H1 (cell line): ENCODE data around the gene RPP25L. TPM values are rescaled to one million over a fixed set of nuclear protein-coding genes. Genes with fewer than 3 reads are reported as not detected.

Experiments
- CTCF ChIA-PET: fragments of 300-600 bp; sonication (Branson Sonifier 250); formaldehyde crosslinking; loops from one replicate; lab custom pipeline; 2021; ENCODE audit not compliant: partially characterized antibody; lab: Charles Lee
- POLR2A ChIA-PET: fragments of 300-600 bp; sonication (Branson Sonifier 250); formaldehyde crosslinking; loops from one replicate; lab custom pipeline; 2021; ENCODE audit warnings: inconsistent platforms; ENCODE audit not compliant: partially characterized antibody; lab: Charles Lee
- DNase-seq, 2 experiments: peaks; one replicate each; pipeline versions ENCODE4 v3.0.0 to v3.0.0-alpha.2; 2010 to 2022; ENCODE audit warnings: low spot score in 2 of 2, low read depth in 1 of 2, mixed read lengths in 1 of 2
- FAIRE-seq: peaks from 2 replicates; lab custom pipeline; 2011; peaks lifted over from hg19 to GRCh38; lab: Jason Lieb, UNC
- H2AFZ ChIP-seq: 2 replicates; pipeline ENCODE4 v1.8.1; 2012; ENCODE audit warnings: low read length, inconsistent platforms
- H2AK5ac ChIP-seq: 2 replicates; pipeline ENCODE4 v1.6.1; 2013; ENCODE audit warnings: low read depth, low read length
- H2BK120ac ChIP-seq: replicated peaks from 2 replicates; pipeline ENCODE3; 2013; ENCODE audit warnings: low read depth, low read length, inconsistent platforms
- H2BK12ac ChIP-seq: 2 replicates; pipeline ENCODE4 v1.6.1; 2013; ENCODE audit warnings: low read depth, low read length
- H2BK15ac ChIP-seq: 2 replicates; pipeline ENCODE4 v1.6.1; 2013; ENCODE audit warnings: low read length
- H2BK20ac ChIP-seq: 2 replicates; pipeline ENCODE4 v1.6.1; 2013; ENCODE audit warnings: low read length
- H2BK5ac ChIP-seq: 2 replicates; pipeline ENCODE4 v1.6.1; 2013; ENCODE audit warnings: low read depth, low read length
- H3K14ac ChIP-seq: 2 replicates; pipeline ENCODE4 v1.6.1; 2013; ENCODE audit warnings: inconsistent platforms; ENCODE audit not compliant: insufficient read length
- H3K18ac ChIP-seq: 2 replicates; pipeline ENCODE4 v1.6.1; 2013; ENCODE audit warnings: low read length; ENCODE audit errors: extremely low read depth
- H3K23ac ChIP-seq: 2 replicates; pipeline ENCODE4 v1.6.1; 2013; ENCODE audit warnings: inconsistent platforms; ENCODE audit not compliant: insufficient read length
- H3K23me2 ChIP-seq: 2 replicates; pipeline ENCODE4 v1.6.1; 2013; ENCODE audit warnings: low read depth, low read length
- H3K27ac ChIP-seq: 2 replicates; pipeline ENCODE4 v1.6.1; 2011; ENCODE audit warnings: low read depth, low read length, inconsistent platforms
- H3K27me3 ChIP-seq, 4 experiments: replicated peaks in 1 of 4; 1 replicate in 1 of 4; 2 replicates in 3 of 4; pipeline versions ENCODE4 v1.6.1 to v1.8.1; 2011 to 2013; ENCODE audit warnings: low read length in 3 of 4, mild to moderate bottlenecking in 3 of 4, inconsistent platforms in 2 of 4, mixed read lengths in 2 of 4, moderate library complexity in 1 of 4; ENCODE audit not compliant: control insufficient read depth in 3 of 4, insufficient read depth in 3 of 4; ENCODE audit errors: extremely low read depth in 1 of 4
- H3K36me3 ChIP-seq, 4 experiments: 2 replicates each; pipeline versions ENCODE4 v1.6.1 to v1.8.1; 2011 to 2013; ENCODE audit warnings: mild to moderate bottlenecking in 4 of 4, low read length in 3 of 4, moderate library complexity in 2 of 4, control low read depth in 1 of 4, inconsistent platforms in 1 of 4; ENCODE audit not compliant: insufficient read depth in 4 of 4, control insufficient read depth in 2 of 4
- H3K4ac ChIP-seq: replicated peaks from 2 replicates; pipeline ENCODE3; 2013; ENCODE audit warnings: low read length, low read depth, mixed read lengths, inconsistent platforms; ENCODE audit not compliant: insufficient read length
- H3K4me1 ChIP-seq, 4 experiments: replicated peaks in 1 of 4; 1 replicate in 1 of 4; 2 replicates in 3 of 4; pipeline versions ENCODE4 v1.6.1 to v1.8.1; 2011 to 2013; ENCODE audit warnings: low read length in 3 of 4, inconsistent platforms in 2 of 4, mixed read lengths in 1 of 4; ENCODE audit not compliant: insufficient read depth in 4 of 4, control insufficient read depth in 3 of 4
- H3K4me2 ChIP-seq, 2 experiments: 2 replicates each; pipeline versions ENCODE4 v1.6.1 to v1.8.1; 2011 to 2013; ENCODE audit warnings: low read depth in 2 of 2, low read length in 2 of 2, control low read depth in 1 of 2, inconsistent platforms in 1 of 2, mild to moderate bottlenecking in 1 of 2; ENCODE audit not compliant: insufficient read depth in 1 of 2
- H3K4me3 ChIP-seq, 4 experiments: fragments of 200-600, 300-600 bp in 1 of 4; sonication (generic), shearing (Covaris generic), sonication (Bioruptor Twin) in 1 of 4; 2 replicates each; pipeline versions ENCODE4 v1.5.1 to v1.8.1; 2011 to 2016; ENCODE audit warnings: low read length in 4 of 4, low read depth in 3 of 4, control low read depth in 2 of 4, inconsistent platforms in 2 of 4, mild to moderate bottlenecking in 2 of 4, mixed read lengths in 1 of 4, moderate library complexity in 1 of 4; ENCODE audit not compliant: insufficient read depth in 2 of 4; ENCODE audit errors: extremely low read depth in 1 of 4
- H3K56ac ChIP-seq: replicated peaks from 2 replicates; pipeline ENCODE3; 2013; ENCODE audit warnings: low read depth, mild to moderate bottlenecking, mixed read lengths, low read length, inconsistent platforms; ENCODE audit not compliant: insufficient read length
- H3K79me1 ChIP-seq: 2 replicates; pipeline ENCODE4 v1.6.1; 2013; ENCODE audit warnings: low read depth, low read length, control low read depth
- H3K79me2 ChIP-seq, 2 experiments: 2 replicates each; pipeline versions ENCODE4 v1.6.1 to v1.8.1; 2012 to 2013; ENCODE audit warnings: low read length in 2 of 2, mild to moderate bottlenecking in 2 of 2, inconsistent platforms in 1 of 2; ENCODE audit not compliant: insufficient read depth in 2 of 2, control insufficient read depth in 1 of 2
- H3K9ac ChIP-seq, 4 experiments: replicated peaks in 1 of 4; 1 replicate in 1 of 4; 2 replicates in 3 of 4; pipeline versions ENCODE4 v1.6.1 to v1.8.1; 2011 to 2013; ENCODE audit warnings: low read depth in 3 of 4, low read length in 3 of 4, control low read depth in 2 of 4, mild to moderate bottlenecking in 2 of 4, moderate library complexity in 2 of 4, inconsistent platforms in 1 of 4; ENCODE audit errors: extremely low read depth in 1 of 4
- H3K9me3 ChIP-seq, 2 experiments: 2 replicates each; pipeline versions ENCODE4 v1.6.1 to v1.8.1; 2012 to 2013; ENCODE audit warnings: mild to moderate bottlenecking in 2 of 2, moderate library complexity in 2 of 2, control low read depth in 1 of 2, inconsistent platforms in 1 of 2, low read depth in 1 of 2, low read length in 1 of 2, mixed read lengths in 1 of 2; ENCODE audit not compliant: insufficient read depth in 2 of 2
- H4K20me1 ChIP-seq, 2 experiments: replicated peaks in 1 of 2; 2 replicates each; pipeline versions ENCODE3 to v1.8.1; 2011 to 2013; ENCODE audit warnings: inconsistent platforms in 2 of 2, low read length in 2 of 2, mild to moderate bottlenecking in 1 of 2; ENCODE audit not compliant: insufficient read depth in 2 of 2, control insufficient read depth in 1 of 2
- H4K5ac ChIP-seq: 2 replicates; pipeline ENCODE4 v1.6.1; 2013; ENCODE audit warnings: low read length, low read depth, mixed read lengths, inconsistent platforms; ENCODE audit not compliant: insufficient read length
- H4K8ac ChIP-seq: 2 replicates; pipeline ENCODE4 v1.8.0; 2013; ENCODE audit warnings: mild to moderate bottlenecking, moderate library complexity, low read length, inconsistent platforms; ENCODE audit not compliant: insufficient read depth; ENCODE audit errors: extremely low read depth
- H4K91ac ChIP-seq: replicated peaks from 2 replicates; pipeline ENCODE3; 2013; ENCODE audit warnings: low read length, mixed read lengths, inconsistent platforms; ENCODE audit not compliant: insufficient read length
- KDM1A ChIP-seq: fragments of 200-600, 300-600 bp; sonication (generic); IDR thresholded peaks from 2 replicates; pipeline ENCODE4 v1.7.1; 2016; ENCODE audit warnings: mild to moderate bottlenecking, low read length, borderline replicate concordance
- RAD21 ChIP-seq, 2 experiments: IDR thresholded peaks in 1 of 2; conservative IDR thresholded peaks in 1 of 2; 2 replicates each; pipeline ENCODE4 v1.6.1; 2011; ENCODE audit warnings: low read depth in 2 of 2, low read length in 2 of 2, improper control_type of control experiment in 1 of 2, inconsistent platforms in 1 of 2, mild to moderate bottlenecking in 1 of 2, moderate library complexity in 1 of 2
- WGBS, 2 experiments: shearing (Covaris generic) in 1 of 2; methylation state at CpG; one replicate each; pipeline versions ENCODE4 v1.1.6 to v1.1.7; 2013 to 2015; ENCODE audit warnings: low lambda C conversion rate in 2 of 2, mixed read lengths in 2 of 2, inconsistent platforms in 1 of 2, low coverage in 1 of 2, missing lambda C conversion rate in 1 of 2; ENCODE audit not compliant: insufficient replicate concordance in 2 of 2, insufficient coverage in 1 of 2, insufficient read length in 1 of 2; ENCODE audit errors: extremely low coverage in 1 of 2, missing lambda C conversion rate in 1 of 2; 5-methylcytosine and 5-hydroxymethylcytosine counted together
- polyA plus RNA-seq, 7 experiments: library from polyadenylated mRNA; depleted of rRNA in 3 of 7; stranded (reverse) in 5 of 7; unstranded in 2 of 7; fragments of >200 nt in 5 of 7; fragments of 200-250 nt in 2 of 7; gene quantifications; 1 replicate in 5 of 7; 2 replicates in 1 of 7; 4 replicates in 1 of 7; pipeline versions ENCODE4 v1.2.1 to v1.2.3, GENCODE V29; 2011 to 2013; ENCODE audit warnings: missing spikeins in 2 of 7, mixed read lengths in 2 of 7
- total RNA-seq: library from RNA; stranded (reverse); fragmentation: NEBNext Ultra II Directional; extraction: Animal tissue kit (Norgen Biotek cat#: 25700); gene quantifications from 2 replicates; pipeline ENCODE4 v1.2.1, GENCODE V29; 2021
- TF ChIP-seq, protein P1 (sequence below), 3 experiments: IDR thresholded peaks; 1 replicate in 2 of 3; 2 replicates in 1 of 3; pipeline versions ENCODE4 v1.5.1 to v1.6.1; 2011; ENCODE audit warnings: low read length in 3 of 3, mild to moderate bottlenecking in 3 of 3, inconsistent platforms in 2 of 3, low read depth in 1 of 3, moderate library complexity in 1 of 3; ENCODE audit not compliant: insufficient read depth in 1 of 3; ENCODE audit errors: control extremely low read depth in 1 of 3

RPP25L gene
- total and polyA plus RNA-seq, 2 of the 8 experiments (the other 6 are each of a cell fraction or from before 2014, with no cell fraction given) = 21.6 to 75.0 TPM

DNA sequence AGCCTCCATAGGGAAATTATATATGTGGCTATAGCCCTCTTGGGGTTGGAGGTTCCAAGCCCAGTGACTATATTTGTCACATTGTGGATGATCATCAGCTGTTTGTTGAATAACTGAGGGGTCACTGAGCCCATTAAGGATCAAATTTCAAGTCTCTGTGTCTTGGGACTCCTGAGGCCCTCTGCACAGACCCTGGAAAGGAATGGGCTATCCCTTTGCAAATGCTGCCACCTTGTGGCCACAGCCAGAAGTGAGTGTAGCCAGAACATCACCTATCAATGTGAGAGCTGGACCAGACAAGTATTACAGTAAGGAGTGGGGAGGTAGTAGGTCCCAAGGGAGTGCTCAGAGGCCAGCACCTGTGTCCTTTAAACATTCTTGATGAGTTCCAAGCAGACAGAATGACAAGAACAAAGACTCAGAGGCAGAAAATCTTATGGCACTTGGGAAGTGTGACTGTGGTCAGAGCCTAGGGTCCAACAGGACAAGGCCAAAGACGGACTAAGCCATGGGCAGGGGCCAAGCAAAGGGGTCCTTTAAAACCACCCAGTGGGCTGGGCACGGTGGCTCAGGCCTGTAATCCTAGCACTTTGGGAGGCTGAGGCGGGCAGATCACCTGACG is 8.2 kb downstream of the RPP25L start:
- Histone ChIP-seq H3K27ac (no peak overlapping the region), H3K9me3 (no peaks in the 10 kb centered on the region), H3K23me2 (no peaks in the 10 kb centered on the region), H3K14ac (no peak overlapping the region), H3K4me3 (no peak overlapping the region), H2AFZ (no peak overlapping the region), H3K79me2 (no peaks in the 10 kb centered on the region), H3K79me1 (no peaks in the 10 kb centered on the region), H3K36me3 (no peaks in the 10 kb centered on the region), H3K23ac (no peak overlapping the region), H3K4me2 (no peak overlapping the region), H2BK12ac (no peak overlapping the region), H2BK15ac (no peak overlapping the region), H3K9ac (no peak overlapping the region), H3K18ac (no peak overlapping the region), H4K5ac (no peak overlapping the region), H3K4ac (no peak overlapping the region), H2BK20ac (no peak overlapping the region), H3K4me1 (peaks cover 0 to 5% (median 2%) of the 10 kb centered on the region in 4 experiments; a peak in 2 of 7 replicates), H3K56ac (no peak overlapping the region), H3K27me3 (peaks cover 0 to 3% (median 0%) of the 10 kb centered on the region in 4 experiments; a peak in 2 of 7 replicates), H2BK5ac (no peak overlapping the region), H2BK120ac (no peak overlapping the region), H4K20me1 (no peaks in the 10 kb centered on the region), H4K91ac (no peak overlapping the region), H4K8ac (no peak overlapping the region), H2AK5ac (no peak overlapping the region)
- FAIRE-seq (peak; percentile 99), DNase-seq (peak in 1 of 2 experiments; percentile 96)
- CTCF ChIA-PET = interaction anchor here (0.9 to 16.9 kb wide), 43 partner anchors 10 to 276 kb away, joined by 3 to 401 read pairs (median 9); partner anchors contain the start of genes ARID3C, DCTN3, ENHO and GALT
- POLR2A ChIA-PET = interaction anchor here (2.9 kb wide), 1 partner anchor 12 kb away, joined by 8 read pairs; no protein-coding TSS in a partner anchor
- TF ChIP-seq, protein P1, sequence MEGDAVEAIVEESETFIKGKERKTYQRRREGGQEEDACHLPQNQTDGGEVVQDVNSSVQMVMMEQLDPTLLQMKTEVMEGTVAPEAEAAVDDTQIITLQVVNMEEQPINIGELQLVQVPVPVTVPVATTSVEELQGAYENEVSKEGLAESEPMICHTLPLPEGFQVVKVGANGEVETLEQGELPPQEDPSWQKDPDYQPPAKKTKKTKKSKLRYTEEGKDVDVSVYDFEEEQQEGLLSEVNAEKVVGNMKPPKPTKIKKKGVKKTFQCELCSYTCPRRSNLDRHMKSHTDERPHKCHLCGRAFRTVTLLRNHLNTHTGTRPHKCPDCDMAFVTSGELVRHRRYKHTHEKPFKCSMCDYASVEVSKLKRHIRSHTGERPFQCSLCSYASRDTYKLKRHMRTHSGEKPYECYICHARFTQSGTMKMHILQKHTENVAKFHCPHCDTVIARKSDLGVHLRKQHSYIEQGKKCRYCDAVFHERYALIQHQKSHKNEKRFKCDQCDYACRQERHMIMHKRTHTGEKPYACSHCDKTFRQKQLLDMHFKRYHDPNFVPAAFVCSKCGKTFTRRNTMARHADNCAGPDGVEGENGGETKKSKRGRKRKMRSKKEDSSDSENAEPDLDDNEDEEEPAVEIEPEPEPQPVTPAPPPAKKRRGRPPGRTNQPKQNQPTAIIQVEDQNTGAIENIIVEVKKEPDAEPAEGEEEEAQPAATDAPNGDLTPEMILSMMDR (IDR thresholded peaks at IDR 0.05; ENCODE audit: control extremely low read depth in 1 of 3, insufficient read depth in 1 of 3, low read depth in 1 of 3, low read length in 3 of 3) = peak; percentile 77 to 96 (median 96)
- TF ChIP-seq RAD21 (IDR thresholded peaks at IDR 0.05 in 1 of 2, conservative IDR thresholded peaks at IDR 0.05 in 1 of 2; ENCODE audit: low read depth in 2 of 2, low read length in 2 of 2) = peak; percentile 99
- no peak for TF ChIP-seq KDM1A
- WGBS, 2 experiments = 66% methylated on average over 4 of the region's 4 CpGs; no CpG with 5 or more reads in 1 of the 2 experiments
